OCI-LY3 (cell line): Measurements from ENCODE around the gene ERP27.

Source experiments
- EZH2phosphoT487 ChIP-seq: fragments of 200-600 bp; shearing (Covaris generic); IDR thresholded peaks from 2 replicates; pipeline ENCODE4 v1.6.1; 2018; ENCODE audit warnings: antibody characterized with exemption, mixed run types, low read depth
- TF ChIP-seq, protein P1 (sequence below): fragments of 200-600, 300-600 bp; sonication (generic); IDR thresholded peaks from 2 replicates; pipeline ENCODE4 v1.5.1; 2014; ENCODE audit warnings: antibody characterized with exemption, low read length, low read depth

DNA sequence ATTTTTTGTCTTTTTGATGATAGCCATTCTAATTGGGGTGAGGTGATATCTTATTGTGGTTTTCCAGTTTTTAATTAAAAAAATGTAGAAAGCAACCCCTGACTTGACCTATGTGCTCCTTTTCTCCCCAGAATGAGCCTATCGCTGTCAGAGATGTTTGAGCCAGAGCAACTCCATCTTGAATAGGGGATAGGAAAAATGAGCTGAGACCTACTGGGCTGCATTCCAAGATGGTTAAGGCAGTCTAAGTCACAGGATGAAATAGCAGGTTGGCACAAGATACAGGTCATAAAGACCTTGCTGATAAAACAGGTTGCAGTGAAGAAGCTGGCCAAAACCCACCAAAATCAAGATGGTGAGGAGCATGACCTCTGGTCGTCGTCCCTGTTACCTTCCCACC, 13.8 kb downstream of the ERP27 start:
- TF ChIP-seq, protein P1, sequence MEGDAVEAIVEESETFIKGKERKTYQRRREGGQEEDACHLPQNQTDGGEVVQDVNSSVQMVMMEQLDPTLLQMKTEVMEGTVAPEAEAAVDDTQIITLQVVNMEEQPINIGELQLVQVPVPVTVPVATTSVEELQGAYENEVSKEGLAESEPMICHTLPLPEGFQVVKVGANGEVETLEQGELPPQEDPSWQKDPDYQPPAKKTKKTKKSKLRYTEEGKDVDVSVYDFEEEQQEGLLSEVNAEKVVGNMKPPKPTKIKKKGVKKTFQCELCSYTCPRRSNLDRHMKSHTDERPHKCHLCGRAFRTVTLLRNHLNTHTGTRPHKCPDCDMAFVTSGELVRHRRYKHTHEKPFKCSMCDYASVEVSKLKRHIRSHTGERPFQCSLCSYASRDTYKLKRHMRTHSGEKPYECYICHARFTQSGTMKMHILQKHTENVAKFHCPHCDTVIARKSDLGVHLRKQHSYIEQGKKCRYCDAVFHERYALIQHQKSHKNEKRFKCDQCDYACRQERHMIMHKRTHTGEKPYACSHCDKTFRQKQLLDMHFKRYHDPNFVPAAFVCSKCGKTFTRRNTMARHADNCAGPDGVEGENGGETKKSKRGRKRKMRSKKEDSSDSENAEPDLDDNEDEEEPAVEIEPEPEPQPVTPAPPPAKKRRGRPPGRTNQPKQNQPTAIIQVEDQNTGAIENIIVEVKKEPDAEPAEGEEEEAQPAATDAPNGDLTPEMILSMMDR, result no peak
- no peak for TF ChIP-seq EZH2phosphoT487
